AG09309 (cell line): ENCODE data around the gene PYCR2.
A peak's percentile ranks its signal among the peaks of the same experiment; 100 is the strongest.

Experiments used
- DNase-seq: peaks from one replicate; pipeline ENCODE4 v3.0.0-alpha.2; 2010; ENCODE audit warnings: low read depth
- H3K4me3 ChIP-seq: 2 replicates; pipeline ENCODE4 v1.5.1; 2011; ENCODE audit warnings: mild to moderate bottlenecking, low read depth, low read length, moderate library complexity; ENCODE audit not compliant: control insufficient read depth
- CTCF ChIP-seq: IDR thresholded peaks from 2 replicates; pipeline ENCODE4 v1.5.1; 2011; ENCODE audit warnings: mild to moderate bottlenecking, low read depth, low read length, inconsistent platforms; ENCODE audit not compliant: insufficient read depth, control insufficient read depth; ENCODE audit errors: missing control alignments

Gene PYCR2

GRCh38 chr1:225886159-225887029 is 37.7 kb downstream of the PYCR2 start:
- no peak for TF ChIP-seq CTCF
- no peak overlapping the region for H3K4me3 ChIP-seq
- DNase-seq: no peak

- DNase-seq: no peak
- TF ChIP-seq CTCF: no peak
- H3K4me3 ChIP-seq: no peak overlapping the region
Measured at GRCh38 chr1:225885336-225885735, 38.7 kb downstream of the PYCR2 start.

- no peak overlapping the region for H3K4me3 ChIP-seq
- TF ChIP-seq CTCF: no peak
- DNase-seq: no peak
Measured at GRCh38 chr1:225883616-225884265, 40.3 kb downstream of the PYCR2 start.

GRCh38 chr1:225882694-225883615 is 41.1 kb downstream of the PYCR2 start:
- no peak for DNase-seq
- TF ChIP-seq CTCF: no peak
- peak overlapping the region; percentile 94 for H3K4me3 ChIP-seq

- no peak for DNase-seq
- TF ChIP-seq CTCF: peak; percentile 20
- peak within 1 kb of the TSS; percentile 94 for H3K4me3 ChIP-seq
Measured at GRCh38 chr1:225881959-225882693, 41.9 kb downstream of the PYCR2 start, which contains the start of gene TMEM63A. TSS of gene TMEM63A (minus strand) at chr1:225882380. CDS start at chr1:225877580, 4,800 bp downstream.
